Caco-2 (cell line): ENCODE data around the gene MGMT. TPM values are rescaled to one million over a fixed set of nuclear protein-coding genes. Genes with fewer than 3 reads are reported as not detected.

Source experiments
- BruUV-seq: library from RNA; stranded (reverse); fragments of 400-500 nt; replicated peaks from 2 replicates; lab custom pipeline; 2021; lab: Mats Ljungman, UMichigan
- CTCF ChIA-PET: fragments of 300-600 bp; sonication (Branson Sonifier 250); formaldehyde crosslinking; loops from one replicate; lab custom pipeline; 2022; ENCODE audit warnings: antibody characterized with exemption; lab: Charles Lee
- POLR2A ChIA-PET: fragments of 300-600 bp; sonication (Branson Sonifier 250); formaldehyde crosslinking; loops from one replicate; lab custom pipeline; 2022; ENCODE audit warnings: antibody characterized with exemption; lab: Charles Lee
- DNase-seq, 2 experiments: peaks; one replicate each; pipeline versions ENCODE4 v3.0.0 to v3.0.0-alpha.2; 2020 to 2022
- H3K27me3 ChIP-seq: replicated peaks from 2 replicates; pipeline ENCODE4 v1.6.0; 2011; ENCODE audit warnings: low read length; ENCODE audit not compliant: control insufficient read depth, insufficient read depth
- H3K36me3 ChIP-seq: 2 replicates; pipeline ENCODE4 v1.5.1; 2011; ENCODE audit warnings: low read length; ENCODE audit not compliant: control insufficient read depth, insufficient read depth
- H3K4me1 ChIP-seq: fragments of 250-450 bp; sonication (Bioruptor Pico); 2 replicates; pipeline ENCODE4 v1.5.1; 2020; ENCODE audit warnings: mild to moderate bottlenecking
- H3K4me3 ChIP-seq: 2 replicates; pipeline ENCODE4 v1.5.1; 2011; ENCODE audit warnings: low read depth, mild to moderate bottlenecking, control low read depth, low read length
- H3K9me3 ChIP-seq: fragments of 250-450 bp; sonication (Bioruptor Pico); 2 replicates; pipeline ENCODE4 v1.5.1; 2020; ENCODE audit warnings: mild to moderate bottlenecking, moderate library complexity
- H3K27ac Mint-ChIP-seq: one replicate; pipeline ENCODE4 v1.8.0; 2022; ENCODE audit warnings: mixed read lengths; ENCODE audit not compliant: unreplicated experiment
- H3K27me3 Mint-ChIP-seq: one replicate; pipeline ENCODE4 v1.8.0; 2022; ENCODE audit warnings: mixed read lengths; ENCODE audit not compliant: insufficient read depth, unreplicated experiment
- H3K36me3 Mint-ChIP-seq: one replicate; pipeline ENCODE4 v1.8.0; 2022; ENCODE audit warnings: mild to moderate bottlenecking, mixed read lengths; ENCODE audit not compliant: insufficient read depth, unreplicated experiment
- H3K4me1 Mint-ChIP-seq: one replicate; pipeline ENCODE4 v1.8.0; 2022; ENCODE audit warnings: low read depth, mixed read lengths; ENCODE audit not compliant: unreplicated experiment
- H3K4me3 Mint-ChIP-seq: one replicate; pipeline ENCODE4 v1.8.0; 2022; ENCODE audit warnings: mild to moderate bottlenecking, moderate library complexity, mixed read lengths; ENCODE audit not compliant: unreplicated experiment
- H3K9me3 Mint-ChIP-seq: one replicate; pipeline ENCODE4 v1.8.0; 2022; ENCODE audit warnings: mixed read lengths; ENCODE audit not compliant: unreplicated experiment
- intact Hi-C: fragments of 100-400 bp; cut with micrococcal nuclease; formaldehyde crosslinking; loops from one replicate; pipeline ENCODE4 v1.10.0; 2022; ENCODE audit not compliant: unreplicated experiment
- total RNA-seq: library from RNA; stranded (reverse); gene quantifications from 2 replicates; pipeline ENCODE4 v1.2.3, GENCODE V29; 2022
- TF ChIP-seq, protein P1 (sequence below), 2 experiments: fragments of 200-600 bp in 1 of 2; IDR thresholded peaks; 1 replicate in 1 of 2; 2 replicates in 1 of 2; pipeline versions ENCODE4 v1.5.1 to v1.8.0; 2011 to 2022; ENCODE audit warnings: antibody characterized with exemption in 1 of 2, control low read depth in 1 of 2, inconsistent platforms in 1 of 2, low read depth in 1 of 2, low read length in 1 of 2, mild to moderate bottlenecking in 1 of 2, moderate library complexity in 1 of 2; ENCODE audit not compliant: insufficient read depth in 1 of 2, severe bottlenecking in 1 of 2, unreplicated experiment in 1 of 2

MGMT gene
- total RNA-seq, 1 experiment from 2014 or later = 57.0 TPM

DNA sequence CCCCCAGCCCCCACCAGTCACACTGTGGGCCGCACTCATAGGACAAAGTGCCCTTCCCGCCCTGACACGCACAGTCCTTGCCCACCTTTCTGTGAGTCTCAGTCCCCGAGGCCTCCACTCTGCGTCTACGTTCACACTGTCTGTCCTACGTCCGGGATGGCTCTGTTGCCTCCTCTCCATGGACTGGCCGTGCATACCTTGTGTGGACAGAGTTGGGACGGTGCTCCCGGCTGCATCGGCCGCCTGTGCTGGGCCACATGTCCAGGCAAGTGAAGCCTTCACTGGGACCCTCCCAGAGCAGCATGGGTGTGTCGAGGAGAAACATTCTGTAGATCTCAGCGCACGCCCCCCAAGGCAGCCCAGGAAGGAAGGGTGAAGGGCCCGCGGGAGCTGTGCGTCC lies 239.0 kb downstream of the MGMT start:
- no peaks in the 10 kb centered on the region for H3K9me3 Mint-ChIP-seq
- Histone ChIP-seq H3K27me3 (no peaks in the 10 kb centered on the region), H3K9me3 (no peaks in the 10 kb centered on the region), H3K4me1 (no peaks in the 10 kb centered on the region), H3K36me3 (no peaks in the 10 kb centered on the region; the same call in 1 of the 2 replicates), H3K4me3 (no peak overlapping the region)
- H3K27ac Mint-ChIP-seq = no peak overlapping the region
- CTCF ChIA-PET = no interaction called here
- TF ChIP-seq, protein P1, sequence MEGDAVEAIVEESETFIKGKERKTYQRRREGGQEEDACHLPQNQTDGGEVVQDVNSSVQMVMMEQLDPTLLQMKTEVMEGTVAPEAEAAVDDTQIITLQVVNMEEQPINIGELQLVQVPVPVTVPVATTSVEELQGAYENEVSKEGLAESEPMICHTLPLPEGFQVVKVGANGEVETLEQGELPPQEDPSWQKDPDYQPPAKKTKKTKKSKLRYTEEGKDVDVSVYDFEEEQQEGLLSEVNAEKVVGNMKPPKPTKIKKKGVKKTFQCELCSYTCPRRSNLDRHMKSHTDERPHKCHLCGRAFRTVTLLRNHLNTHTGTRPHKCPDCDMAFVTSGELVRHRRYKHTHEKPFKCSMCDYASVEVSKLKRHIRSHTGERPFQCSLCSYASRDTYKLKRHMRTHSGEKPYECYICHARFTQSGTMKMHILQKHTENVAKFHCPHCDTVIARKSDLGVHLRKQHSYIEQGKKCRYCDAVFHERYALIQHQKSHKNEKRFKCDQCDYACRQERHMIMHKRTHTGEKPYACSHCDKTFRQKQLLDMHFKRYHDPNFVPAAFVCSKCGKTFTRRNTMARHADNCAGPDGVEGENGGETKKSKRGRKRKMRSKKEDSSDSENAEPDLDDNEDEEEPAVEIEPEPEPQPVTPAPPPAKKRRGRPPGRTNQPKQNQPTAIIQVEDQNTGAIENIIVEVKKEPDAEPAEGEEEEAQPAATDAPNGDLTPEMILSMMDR (IDR thresholded peaks at IDR 0.05; ENCODE audit: insufficient read depth in 1 of 2, low read depth in 1 of 2, low read length in 1 of 2, severe bottlenecking in 1 of 2, unreplicated experiment in 1 of 2) = no peak
- no peak overlapping the region for H3K4me3 Mint-ChIP-seq
- intact Hi-C loops = no loop called here
- peaks cover 8% of the 10 kb centered on the region for H3K4me1 Mint-ChIP-seq
- no TSS peak for BruUV-seq
- POLR2A ChIA-PET = no interaction called here
- no peak for DNase-seq
- no peaks in the 10 kb centered on the region for H3K27me3 Mint-ChIP-seq
- H3K36me3 Mint-ChIP-seq = peaks cover 16% of the 10 kb centered on the region

DNA sequence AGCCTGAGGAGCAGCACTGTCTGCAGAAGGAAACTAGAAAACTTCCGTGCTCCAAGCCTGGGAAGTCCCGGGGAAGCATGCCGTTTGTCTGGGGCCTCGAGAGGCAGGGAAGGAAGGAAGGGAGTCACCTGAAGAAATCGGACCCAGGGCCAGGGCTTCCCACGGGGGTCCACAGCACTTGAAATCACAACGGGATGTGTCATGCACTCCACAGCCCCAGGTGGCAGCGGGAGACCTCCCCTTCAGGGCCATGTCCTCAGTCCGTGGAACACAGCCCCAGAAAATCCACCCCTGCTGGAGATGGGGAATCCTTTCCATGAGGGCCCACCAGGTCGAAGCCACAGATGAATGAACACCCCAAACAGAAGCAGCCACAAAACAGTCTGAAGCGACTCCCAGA lies 239.5 kb downstream of the MGMT start:
- Histone ChIP-seq H3K4me3 (no peak overlapping the region), H3K36me3 (no peaks in the 10 kb centered on the region; the same call in 1 of the 2 replicates), H3K9me3 (no peaks in the 10 kb centered on the region), H3K27me3 (no peaks in the 10 kb centered on the region), H3K4me1 (no peaks in the 10 kb centered on the region)
- TF ChIP-seq, protein P1 (IDR thresholded peaks at IDR 0.05; ENCODE audit: insufficient read depth in 1 of 2, low read depth in 1 of 2, low read length in 1 of 2, severe bottlenecking in 1 of 2, unreplicated experiment in 1 of 2) = no peak
- intact Hi-C loops = no loop called here
- Mint-ChIP-seq H3K9me3 (no peaks in the 10 kb centered on the region), H3K4me1 (peaks cover 8% of the 10 kb centered on the region), H3K27me3 (no peaks in the 10 kb centered on the region), H3K4me3 (no peak overlapping the region), H3K27ac (no peak overlapping the region), H3K36me3 (peaks cover 15% of the 10 kb centered on the region)
- ChIA-PET CTCF (no interaction called here), POLR2A (no interaction called here)
- no peak for DNase-seq
- no TSS peak for BruUV-seq

DNA sequence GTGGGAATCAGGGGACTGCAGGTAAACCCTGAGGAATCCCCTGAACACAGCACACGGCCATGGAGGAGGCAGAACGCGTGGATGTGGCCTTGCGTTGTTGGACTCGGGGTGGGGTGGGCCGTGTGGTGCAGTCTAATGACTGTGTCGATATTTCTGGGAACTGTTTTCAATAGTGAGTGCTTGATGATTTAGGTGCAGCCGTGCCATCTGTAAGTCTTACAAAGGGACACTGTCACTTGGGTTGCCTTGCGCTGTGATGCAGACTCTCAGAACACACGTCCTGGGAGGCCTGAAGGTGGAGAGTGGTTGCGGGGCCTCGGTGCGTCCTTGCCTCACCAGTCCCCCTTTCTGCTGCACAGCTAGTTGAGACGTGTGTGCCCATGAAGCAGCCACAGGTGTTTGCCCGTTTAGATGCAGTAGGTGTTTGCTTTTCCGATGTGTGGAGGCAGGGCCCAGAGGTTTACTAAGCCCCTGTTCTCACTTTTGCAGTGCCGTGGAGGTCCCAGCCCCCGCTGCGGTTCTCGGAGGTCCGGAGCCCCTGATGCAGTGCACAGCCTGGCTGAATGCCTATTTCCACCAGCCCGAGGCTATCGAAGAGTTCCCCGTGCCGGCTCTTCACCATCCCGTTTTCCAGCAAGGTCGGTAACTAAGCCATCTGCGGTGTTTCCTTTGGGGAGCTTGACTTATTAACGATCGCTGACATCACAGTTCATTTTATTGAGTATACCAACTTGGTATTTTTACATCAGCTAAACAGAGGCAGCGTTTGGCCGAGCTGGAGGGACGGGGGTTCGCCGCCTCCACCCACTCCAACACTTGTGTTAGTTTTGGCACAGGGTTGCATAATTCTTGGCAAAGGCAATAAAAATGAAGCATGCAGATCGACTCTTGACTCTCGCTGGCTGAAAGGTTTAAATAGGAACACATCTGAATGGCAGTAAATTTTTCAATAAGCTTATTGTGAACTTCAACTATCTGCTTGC lies 240.7 kb downstream of the MGMT start:
- DNase-seq = no peak

More for the DNA sequence above, 240.7 kb downstream of the MGMT start:
- Mint-ChIP-seq H3K36me3 (peaks cover 15% of the 10 kb centered on the region), H3K9me3 (no peaks in the 10 kb centered on the region), H3K27ac (no peak overlapping the region), H3K27me3 (no peaks in the 10 kb centered on the region), H3K4me1 (peaks cover 8% of the 10 kb centered on the region), H3K4me3 (no peak overlapping the region)
- Histone ChIP-seq H3K4me1 (no peaks in the 10 kb centered on the region), H3K4me3 (no peak overlapping the region), H3K27me3 (no peaks in the 10 kb centered on the region), H3K36me3 (no peaks in the 10 kb centered on the region; the same call in 1 of the 2 replicates), H3K9me3 (no peaks in the 10 kb centered on the region)
- intact Hi-C loops = no loop called here
- BruUV-seq = no TSS peak
- TF ChIP-seq, protein P1 (IDR thresholded peaks at IDR 0.05; ENCODE audit: insufficient read depth in 1 of 2, low read depth in 1 of 2, low read length in 1 of 2, severe bottlenecking in 1 of 2, unreplicated experiment in 1 of 2) = no peak
- ChIA-PET CTCF (no interaction called here), POLR2A (no interaction called here)
